Transverse colon (tissue), 4 donors: Measurements from ENCODE around the gene RIIAD1. TPM values are rescaled to one million over a fixed set of nuclear protein-coding genes. Genes with fewer than 3 reads are reported as not detected.

Source experiments
- DNase-seq: peaks from one replicate; pipeline ENCODE4 v3.0.0-alpha.2; 2019
- H3K27ac ChIP-seq, 4 donors: fragments of 200-600 bp; sonication (generic); 2 replicates each; pipeline ENCODE4 v1.5.1; 2016 to 2018; ENCODE audit warnings: inconsistent platforms in 4 of 4
- H3K27me3 ChIP-seq: fragments of 200-600 bp; sonication (generic); 2 replicates; pipeline ENCODE4 v1.5.1; 2017; ENCODE audit warnings: inconsistent platforms
- H3K36me3 ChIP-seq, 4 donors: fragments of 200-600 bp; sonication (generic); 2 replicates each; pipeline ENCODE4 v1.5.1; 2017 to 2019; ENCODE audit warnings: inconsistent platforms in 4 of 4
- H3K4me1 ChIP-seq, 4 donors: fragments of 200-600 bp; sonication (generic); 2 replicates each; pipeline ENCODE4 v1.5.1; 2017 to 2020; ENCODE audit warnings: inconsistent platforms in 4 of 4
- H3K4me3 ChIP-seq, 4 donors: fragments of 200-600 bp; sonication (generic); 1 replicate in 1 of 4; 2 replicates in 3 of 4; pipeline versions ENCODE4 v1.5.1 to v1.6.1; 2017 to 2019; ENCODE audit warnings: inconsistent platforms in 4 of 4
- H3K9me3 ChIP-seq, 2 donors: fragments of 200-600 bp; sonication (generic); 2 replicates each; pipeline ENCODE4 v1.5.1; 2017 to 2019; ENCODE audit warnings: inconsistent platforms in 2 of 2
- EP300 ChIP-seq: sonication (generic); formaldehyde crosslinking; IDR thresholded peaks from one replicate; pipeline ENCODE4 v1.6.1; 2017; ENCODE audit warnings: antibody characterized with exemption, low read depth
- POLR2A ChIP-seq: fragments of 450-650 bp; IDR thresholded peaks from one replicate; pipeline ENCODE4 v1.6.1; 2016; ENCODE audit warnings: antibody characterized with exemption, mild to moderate bottlenecking, moderate library complexity
- POLR2AphosphoS5 ChIP-seq, 3 donors: sonication (generic); formaldehyde crosslinking; IDR thresholded peaks; one replicate each; pipeline ENCODE4 v1.6.1; 2016; ENCODE audit warnings: antibody characterized with exemption in 3 of 3
- WGBS, 2 donors: methylation state at CpG; one replicate each; pipeline ENCODE4 v1.1.5; 2018; ENCODE audit warnings: low coverage in 1 of 2; 5-methylcytosine and 5-hydroxymethylcytosine counted together
- in situ Hi-C, 4 donors: fragments of 200-750 bp; cut with MboI; loops; one replicate each; pipeline versions ENCODE4 v1.15.0 to v1.15.1; 2017; ENCODE audit warnings: low sequenced_read_pairs in 3 of 4, low pct_ligation_motif_present in 1 of 4, low pct_unique_long_range_greater_than_20kb in 1 of 4
- intact Hi-C: fragments of 100-400 bp; cut with DNase I; formaldehyde crosslinking; loops from one replicate; pipeline ENCODE4 v1.15.1; 2023; ENCODE audit warnings: low total_unique reads
- total RNA-seq, 4 donors: library from RNA; depleted of rRNA; stranded (reverse); fragments of >200 nt; gene quantifications; one replicate each; pipeline ENCODE4 v1.1.0, GENCODE V29; 2016
- TF ChIP-seq, protein P1 (sequence below), 5 experiments: fragments of 200-600 bp in 3 of 5; fragments of 450-650 bp in 2 of 5; sonication (generic) in 3 of 5; IDR thresholded peaks; 1 replicate in 2 of 5; 2 replicates in 3 of 5; pipeline ENCODE4 v1.5.1; 2016 to 2017; ENCODE audit warnings: antibody characterized with exemption in 5 of 5, inconsistent platforms in 3 of 5, mild to moderate bottlenecking in 2 of 5, moderate library complexity in 1 of 5

RIIAD1 gene
- total RNA-seq, 4 donors from 2014 or later, result not detected

DNA sequence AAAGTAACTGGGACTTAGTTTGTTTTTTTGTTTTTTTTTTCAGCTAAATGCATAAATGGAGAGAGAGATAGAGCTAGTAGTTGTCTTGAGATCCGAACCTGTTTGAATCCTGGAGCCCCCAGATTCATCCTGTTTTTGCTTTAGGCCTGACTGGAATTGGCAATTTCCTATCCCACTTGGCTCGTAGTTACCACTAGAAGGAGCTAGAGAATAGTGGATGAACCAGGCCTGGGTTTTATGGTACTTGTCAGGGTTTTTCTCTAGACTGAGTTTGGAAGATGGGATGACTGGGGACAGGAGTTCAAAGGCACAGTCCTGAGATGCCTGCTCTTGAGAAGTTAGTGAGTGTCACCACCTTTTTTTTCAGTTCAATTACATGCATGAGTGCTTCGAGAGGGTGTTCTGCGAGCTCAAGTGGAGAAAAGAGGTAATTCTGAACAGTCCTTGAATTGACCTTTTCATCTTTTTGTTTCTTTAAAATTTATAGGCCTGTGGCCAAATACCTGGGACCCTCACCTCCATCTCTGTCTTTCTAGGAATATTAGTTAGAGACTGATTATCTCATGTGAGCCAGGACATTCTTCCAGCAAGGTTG is 28.2 kb upstream of the RIIAD1 start:
- in situ Hi-C loops (no loop called here), intact Hi-C loops (loop anchor here (5.0 kb wide), 1 partner anchor 39 kb away; no protein-coding TSS in a partner anchor)
- Histone ChIP-seq H3K4me3 (no peak overlapping the region), H3K36me3 (peaks cover 0 to 26% (median 5%) of the 10 kb centered on the region in 4 donors), H3K27ac (no peak overlapping the region), H3K4me1 (no peaks in the 10 kb centered on the region), H3K9me3 (no peaks in the 10 kb centered on the region), H3K27me3 (no peaks in the 10 kb centered on the region)
- WGBS, 2 donors, result 63 to 68% methylated on average over 4 of the region's 4 CpGs
- no peak for TF ChIP-seq EP300
- TF ChIP-seq POLR2AphosphoS5 (IDR thresholded peaks at IDR 0.05), result no peak
- TF ChIP-seq, protein P1, sequence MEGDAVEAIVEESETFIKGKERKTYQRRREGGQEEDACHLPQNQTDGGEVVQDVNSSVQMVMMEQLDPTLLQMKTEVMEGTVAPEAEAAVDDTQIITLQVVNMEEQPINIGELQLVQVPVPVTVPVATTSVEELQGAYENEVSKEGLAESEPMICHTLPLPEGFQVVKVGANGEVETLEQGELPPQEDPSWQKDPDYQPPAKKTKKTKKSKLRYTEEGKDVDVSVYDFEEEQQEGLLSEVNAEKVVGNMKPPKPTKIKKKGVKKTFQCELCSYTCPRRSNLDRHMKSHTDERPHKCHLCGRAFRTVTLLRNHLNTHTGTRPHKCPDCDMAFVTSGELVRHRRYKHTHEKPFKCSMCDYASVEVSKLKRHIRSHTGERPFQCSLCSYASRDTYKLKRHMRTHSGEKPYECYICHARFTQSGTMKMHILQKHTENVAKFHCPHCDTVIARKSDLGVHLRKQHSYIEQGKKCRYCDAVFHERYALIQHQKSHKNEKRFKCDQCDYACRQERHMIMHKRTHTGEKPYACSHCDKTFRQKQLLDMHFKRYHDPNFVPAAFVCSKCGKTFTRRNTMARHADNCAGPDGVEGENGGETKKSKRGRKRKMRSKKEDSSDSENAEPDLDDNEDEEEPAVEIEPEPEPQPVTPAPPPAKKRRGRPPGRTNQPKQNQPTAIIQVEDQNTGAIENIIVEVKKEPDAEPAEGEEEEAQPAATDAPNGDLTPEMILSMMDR (IDR thresholded peaks at IDR 0.05), result peak; percentile 26 to 59 (median 54)
- no peak for TF ChIP-seq POLR2A
- no peak for DNase-seq

- in situ Hi-C loops, result no loop called here
- Histone ChIP-seq H3K27ac (no peak overlapping the region), H3K4me3 (no peak overlapping the region), H3K4me1 (peaks cover 0 to 9% (median 4%) of the 10 kb centered on the region in 4 donors), H3K27me3 (no peaks in the 10 kb centered on the region), H3K36me3 (peaks cover 0 to 16% (median 5%) of the 10 kb centered on the region in 4 donors), H3K9me3 (no peaks in the 10 kb centered on the region)
- intact Hi-C loops, result no loop called here
- WGBS, 2 donors, result 83 to 92% methylated on average over 1 to 5 of the region's 5 CpGs
- DNase-seq, result no peak
- no peak for TF ChIP-seq POLR2AphosphoS5 (IDR thresholded peaks at IDR 0.05)
- TF ChIP-seq EP300, result no peak
- TF ChIP-seq, protein P1 (IDR thresholded peaks at IDR 0.05), result no peak
- no peak for TF ChIP-seq POLR2A
These were observed 19.8 kb upstream of the RIIAD1 start for GRCh38 chr1:151701515-151701914.

GRCh38 chr1:151702936-151703335 is 18.4 kb upstream of the RIIAD1 start:
- in situ Hi-C loops (no loop called here), intact Hi-C loops (no loop called here)
- no peaks in the 10 kb centered on the region for H3K9me3 ChIP-seq
- no peaks in the 10 kb centered on the region for H3K27me3 ChIP-seq
- DNase-seq, result no peak
- peaks cover 0 to 16% (median 2%) of the 10 kb centered on the region in 4 donors for H3K36me3 ChIP-seq
- TF ChIP-seq, protein P1 (IDR thresholded peaks at IDR 0.05), result no peak
- TF ChIP-seq POLR2AphosphoS5 (IDR thresholded peaks at IDR 0.05) (no peak), EP300 (no peak), POLR2A (no peak)
- H3K27ac ChIP-seq, result no peak overlapping the region
- H3K4me3 ChIP-seq, result no peak overlapping the region
- 57% methylated on average over 8 of the region's 8 CpGs; no CpG with 5 or more reads in 1 of the 2 donors for WGBS, 2 donors
- H3K4me1 ChIP-seq, result peaks cover 0 to 9% (median 4%) of the 10 kb centered on the region in 4 donors

DNA sequence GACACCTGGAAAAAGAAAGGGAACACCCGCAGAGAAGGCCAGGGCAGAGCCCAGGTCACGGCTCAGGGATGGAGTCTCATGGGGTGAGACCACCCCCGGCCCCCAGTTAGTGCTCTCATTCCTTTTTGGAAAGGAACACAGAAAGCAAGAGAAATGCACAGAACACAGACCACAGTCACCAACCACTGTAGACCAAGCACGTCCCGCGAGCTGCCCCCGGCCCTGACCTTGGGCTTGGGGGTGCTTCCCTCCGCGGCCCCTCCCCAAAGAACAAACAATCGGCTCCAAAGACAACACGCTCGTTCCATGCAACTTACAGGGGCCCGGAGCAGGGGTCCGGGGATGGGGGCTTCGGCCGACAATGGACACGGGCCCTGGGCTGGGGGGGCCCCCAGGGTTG is 17.5 kb upstream of the RIIAD1 start:
- Histone ChIP-seq H3K9me3 (no peaks in the 10 kb centered on the region), H3K4me3 (no peak overlapping the region), H3K27me3 (no peaks in the 10 kb centered on the region), H3K27ac (no peak overlapping the region), H3K36me3 (peaks cover 0 to 16% (median 2%) of the 10 kb centered on the region in 4 donors), H3K4me1 (peaks cover 0 to 9% (median 4%) of the 10 kb centered on the region in 4 donors)
- DNase-seq, result no peak
- intact Hi-C loops, result loop anchor here (1.0 kb wide), 1 partner anchor 106 kb away; no protein-coding TSS in a partner anchor
- in situ Hi-C loops, result no loop called here
- WGBS, 2 donors, result 60 to 74% methylated on average over 4 to 17 of the region's 17 CpGs
- TF ChIP-seq EP300 (no peak), POLR2A (no peak), POLR2AphosphoS5 (IDR thresholded peaks at IDR 0.05) (no peak)
- TF ChIP-seq, protein P1 (IDR thresholded peaks at IDR 0.05), result no peak
